DMS 273 treated with DMSO at 0.1 percent for 48 hours (cell line): ENCODE results near the gene GRIA3.
"Not testable (repeated sequence)": the region's sequence is repeated elsewhere in the genome, so short reads cannot be mapped to it uniquely, and the experiment has no call there.

Source experiments
- DNase-seq: peaks from one replicate; lab custom pipeline; 2025; lab: John Stamatoyannopoulos, UW

The GRIA3 gene

GRCh38 chrX:123274796-123275195 is 90.7 kb downstream of the GRIA3 start:
- no peak for DNase-seq

- DNase-seq: no peak
Measured at GRCh38 chrX:123277347-123277746, 93.3 kb downstream of the GRIA3 start.

GRCh38 chrX:123277821-123278220 is 93.7 kb downstream of the GRIA3 start:
- DNase-seq: no peak

GRCh38 chrX:123282241-123282640 is 98.2 kb downstream of the GRIA3 start:
- no peak for DNase-seq

GRCh38 chrX:123283407-123283806 is 99.3 kb downstream of the GRIA3 start:
- not testable (repeated sequence) for DNase-seq

- DNase-seq: no peak
Measured at GRCh38 chrX:123291623-123292022, 107.5 kb downstream of the GRIA3 start.

- no peak for DNase-seq
Measured at GRCh38 chrX:123298026-123298425, 113.9 kb downstream of the GRIA3 start.

GRCh38 chrX:123303429-123303828 is 119.4 kb downstream of the GRIA3 start:
- DNase-seq: no peak

- DNase-seq: no peak
Measured at GRCh38 chrX:123308658-123309057, 124.6 kb downstream of the GRIA3 start.

- no peak for DNase-seq
Measured at GRCh38 chrX:123310112-123310511, 126.0 kb downstream of the GRIA3 start.

GRCh38 chrX:123311486-123311885 is 127.4 kb downstream of the GRIA3 start:
- no peak for DNase-seq

- no peak for DNase-seq
Measured at GRCh38 chrX:123313486-123313885, 129.4 kb downstream of the GRIA3 start.

GRCh38 chrX:123320622-123321021 is 136.5 kb downstream of the GRIA3 start:
- DNase-seq: no peak

GRCh38 chrX:123322536-123322935 is 138.5 kb downstream of the GRIA3 start:
- DNase-seq: no peak

GRCh38 chrX:123324625-123325024 is 140.5 kb downstream of the GRIA3 start:
- DNase-seq: no peak

- no peak for DNase-seq
Measured at GRCh38 chrX:123330229-123330942, 146.3 kb downstream of the GRIA3 start.

- no peak for DNase-seq
Measured at GRCh38 chrX:123331349-123331748, 147.3 kb downstream of the GRIA3 start.

- DNase-seq: no peak
Measured at GRCh38 chrX:123331859-123332258, 147.8 kb downstream of the GRIA3 start.

- DNase-seq: no peak
Measured at GRCh38 chrX:123336666-123337065, 152.6 kb downstream of the GRIA3 start.

GRCh38 chrX:123337886-123338639 is 154.0 kb downstream of the GRIA3 start:
- DNase-seq: no peak

GRCh38 chrX:123339221-123339905 is 155.3 kb downstream of the GRIA3 start:
- DNase-seq: no peak

- DNase-seq: no peak
Measured at GRCh38 chrX:123340696-123341095, 156.6 kb downstream of the GRIA3 start.

GRCh38 chrX:123348468-123348867 is 164.4 kb downstream of the GRIA3 start:
- DNase-seq: no peak
